ES-I3 (cell line): ENCODE results near the gene PGPEP1.
"Not testable (repeated sequence)": the region's sequence is repeated elsewhere in the genome, so short reads cannot be mapped to it uniquely, and the experiment has no call there.

Experiments
- H3K36me3 ChIP-seq: 2 replicates; pipeline ENCODE4 v1.6.1; 2013; ENCODE audit warnings: mild to moderate bottlenecking, low read length, control low read depth, moderate library complexity; ENCODE audit not compliant: insufficient read depth
- H3K4me1 ChIP-seq: 2 replicates; pipeline ENCODE4 v1.6.1; 2013; ENCODE audit warnings: mild to moderate bottlenecking, control low read depth, low read length; ENCODE audit not compliant: insufficient read depth
- H3K9ac ChIP-seq: 2 replicates; pipeline ENCODE4 v1.6.1; 2013; ENCODE audit warnings: low read depth, mild to moderate bottlenecking, low read length, moderate library complexity
- H3K9me3 ChIP-seq: 2 replicates; pipeline ENCODE4 v1.6.1; 2013; ENCODE audit warnings: mild to moderate bottlenecking, low read length, moderate library complexity; ENCODE audit not compliant: control insufficient read depth, insufficient read depth

Gene PGPEP1

DNA sequence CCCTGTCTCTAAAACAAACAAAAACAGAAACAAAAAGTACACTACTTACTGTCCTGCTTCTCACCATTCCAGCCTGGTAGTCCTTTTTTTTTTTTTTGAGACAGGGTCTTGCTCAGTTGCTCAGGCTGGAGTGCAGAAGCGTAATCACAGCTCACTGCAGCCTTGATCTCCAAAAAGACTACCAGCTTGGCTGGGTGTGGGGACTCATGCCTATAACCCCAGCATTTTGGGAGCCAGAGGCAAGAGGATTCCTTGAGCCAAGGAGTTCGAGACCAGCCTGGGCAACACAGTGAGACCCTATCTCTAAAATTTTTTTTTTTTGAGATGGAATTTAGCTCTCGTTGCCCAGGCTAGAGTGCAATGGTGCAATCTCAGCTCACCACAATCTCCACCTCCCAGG, 40.4 kb downstream of the PGPEP1 start:
- no peak overlapping the region for H3K9ac ChIP-seq
- no peaks in the 10 kb centered on the region for H3K36me3 ChIP-seq
- H3K9me3 ChIP-seq: no peaks in the 10 kb centered on the region
- H3K4me1 ChIP-seq: peaks cover 11% of the 10 kb centered on the region

- H3K9ac ChIP-seq, H3K36me3 ChIP-seq, H3K9me3 ChIP-seq: not testable (repeated sequence)
- H3K4me1 ChIP-seq: peaks cover 11% of the 10 kb centered on the region
Observed at GRCh38 chr19:18383622-18384021, 43.2 kb downstream of the PGPEP1 start.

DNA sequence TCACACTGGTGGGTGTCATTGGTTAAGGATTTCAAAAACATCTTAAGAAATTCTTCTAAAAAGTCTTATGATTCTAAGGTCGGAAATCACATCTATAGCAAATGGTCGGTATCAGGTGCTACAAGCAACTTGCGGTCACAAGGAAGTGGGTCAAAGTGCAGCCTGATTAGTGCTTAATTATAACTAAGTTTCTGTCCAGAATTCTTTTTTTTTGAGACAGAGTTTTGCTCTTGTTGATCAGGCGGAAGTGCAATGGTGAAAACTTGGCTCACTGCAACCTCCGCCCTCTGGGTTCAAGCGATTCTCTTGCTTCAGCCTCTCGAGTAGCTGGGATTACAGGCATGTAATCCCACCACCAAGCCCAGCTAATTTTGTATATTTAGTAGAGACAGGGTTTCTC, 44.4 kb downstream of the PGPEP1 start:
- Histone ChIP-seq H3K4me1 (peaks cover 11% of the 10 kb centered on the region), H3K9ac (no peak overlapping the region), H3K9me3 (no peaks in the 10 kb centered on the region), H3K36me3 (peaks cover 17% of the 10 kb centered on the region)

DNA sequence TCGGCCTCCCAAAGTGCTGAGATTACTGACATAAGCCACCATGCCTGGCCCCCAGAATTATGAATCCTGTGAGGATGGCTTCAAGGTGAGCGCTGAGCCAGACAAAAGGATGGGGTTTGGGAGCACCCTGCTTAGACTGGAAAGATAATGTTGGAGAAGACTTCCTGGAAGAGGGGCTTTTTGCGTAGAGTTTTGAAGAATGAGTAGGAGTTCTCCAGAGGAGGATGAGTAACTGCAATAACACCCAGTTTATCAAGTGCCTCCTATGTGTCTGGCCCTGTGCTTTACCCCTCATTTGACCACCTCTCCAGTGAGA, 44.9 kb downstream of the PGPEP1 start:
- H3K9me3 ChIP-seq: no peaks in the 10 kb centered on the region
- peaks cover 8% of the 10 kb centered on the region for H3K4me1 ChIP-seq
- no peak overlapping the region; the same call in 1 of the 2 replicates for H3K9ac ChIP-seq
- peaks cover 17% of the 10 kb centered on the region for H3K36me3 ChIP-seq

DNA sequence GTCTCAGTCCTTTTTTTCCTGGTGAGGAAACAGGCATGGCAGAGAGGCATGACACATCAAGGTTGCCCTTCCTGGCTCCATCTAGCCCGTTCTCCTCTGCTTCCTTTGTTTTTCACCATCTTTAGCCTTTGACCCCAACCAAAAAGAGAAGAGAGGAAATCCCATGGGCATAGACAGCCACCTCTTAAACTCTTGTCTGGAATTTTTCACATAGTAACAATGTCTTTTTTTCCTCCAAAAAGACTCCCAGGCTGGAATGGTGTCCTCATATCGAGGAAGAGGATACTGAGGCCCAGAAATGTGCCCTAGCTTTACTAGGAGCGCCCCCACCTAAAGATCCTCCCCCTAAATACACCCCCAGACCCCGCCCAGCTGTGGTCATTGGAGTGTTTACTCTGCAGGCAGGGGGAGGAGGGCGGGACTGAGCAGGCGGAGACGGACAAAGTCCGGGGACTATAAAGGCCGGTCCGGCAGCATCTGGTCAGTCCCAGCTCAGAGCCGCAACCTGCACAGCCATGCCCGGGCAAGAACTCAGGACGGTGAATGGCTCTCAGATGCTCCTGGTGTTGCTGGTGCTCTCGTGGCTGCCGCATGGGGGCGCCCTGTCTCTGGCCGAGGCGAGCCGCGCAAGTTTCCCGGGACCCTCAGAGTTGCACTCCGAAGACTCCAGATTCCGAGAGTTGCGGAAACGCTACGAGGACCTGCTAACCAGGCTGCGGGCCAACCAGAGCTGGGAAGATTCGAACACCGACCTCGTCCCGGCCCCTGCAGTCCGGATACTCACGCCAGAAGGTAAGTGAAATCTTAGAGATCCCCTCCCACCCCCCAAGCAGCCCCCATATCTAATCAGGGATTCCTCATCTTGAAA, 45.5 kb downstream of the PGPEP1 start, which contains the start of gene GDF15:
TSS of gene GDF15 (plus strand) at position 484 of the 868 bp plus-strand sequence. CDS start at position 516, 32 bp downstream.
- H3K9ac ChIP-seq: peak within 1 kb of the TSS; percentile 80

DNA sequence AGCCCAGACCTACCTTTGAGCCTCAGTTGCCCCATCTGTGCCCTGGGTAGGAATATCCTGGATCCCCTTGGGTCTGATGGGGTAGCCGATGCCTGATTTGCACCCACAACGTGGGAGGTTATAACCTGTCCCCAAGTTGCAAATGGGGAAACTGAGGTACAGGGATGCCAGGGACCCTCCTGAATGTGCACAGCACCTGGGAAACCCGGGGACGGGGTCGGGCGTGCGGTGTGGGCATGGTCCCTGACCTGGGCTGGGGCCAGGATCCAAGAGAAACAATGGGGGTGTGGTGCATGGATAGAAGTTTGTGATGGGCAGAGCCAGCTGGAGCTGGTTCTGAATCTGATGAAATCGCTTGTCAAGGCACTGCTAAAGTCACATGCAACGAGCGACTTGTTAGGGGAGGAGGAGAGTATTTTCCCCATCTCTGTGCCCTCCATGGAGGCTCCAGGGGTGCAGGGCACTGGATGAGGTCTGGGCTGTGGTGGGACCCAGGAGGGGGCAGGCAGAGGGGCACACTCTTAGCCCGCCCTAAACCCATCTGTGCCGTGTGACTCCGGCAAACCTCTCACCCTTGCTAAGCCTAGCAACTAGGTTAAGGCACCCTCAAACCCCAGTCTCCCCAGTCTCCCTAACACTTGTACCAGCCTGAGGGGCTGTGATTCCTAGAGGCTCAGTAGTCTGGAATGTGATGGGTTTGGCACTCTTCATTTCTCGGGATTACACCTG, 46.3 kb downstream of the PGPEP1 start:
- peaks cover 17% of the 10 kb centered on the region for H3K36me3 ChIP-seq
- peak overlapping the region; percentile 80 for H3K9ac ChIP-seq
- peaks cover 7% of the 10 kb centered on the region for H3K4me1 ChIP-seq
- H3K9me3 ChIP-seq: no peaks in the 10 kb centered on the region

More for the DNA sequence above, 45.5 kb downstream of the PGPEP1 start, which contains the start of gene GDF15:
- Histone ChIP-seq H3K4me1 (peaks cover 7% of the 10 kb centered on the region), H3K36me3 (peaks cover 17% of the 10 kb centered on the region), H3K9me3 (no peaks in the 10 kb centered on the region)

GRCh38 chr19:18388100-18388959, 47.9 kb downstream of the PGPEP1 start:
- H3K36me3 ChIP-seq: peaks cover 17% of the 10 kb centered on the region
- H3K4me1 ChIP-seq: peaks cover 3% of the 10 kb centered on the region
- peak overlapping the region; percentile 80 for H3K9ac ChIP-seq
- H3K9me3 ChIP-seq: no peaks in the 10 kb centered on the region

DNA sequence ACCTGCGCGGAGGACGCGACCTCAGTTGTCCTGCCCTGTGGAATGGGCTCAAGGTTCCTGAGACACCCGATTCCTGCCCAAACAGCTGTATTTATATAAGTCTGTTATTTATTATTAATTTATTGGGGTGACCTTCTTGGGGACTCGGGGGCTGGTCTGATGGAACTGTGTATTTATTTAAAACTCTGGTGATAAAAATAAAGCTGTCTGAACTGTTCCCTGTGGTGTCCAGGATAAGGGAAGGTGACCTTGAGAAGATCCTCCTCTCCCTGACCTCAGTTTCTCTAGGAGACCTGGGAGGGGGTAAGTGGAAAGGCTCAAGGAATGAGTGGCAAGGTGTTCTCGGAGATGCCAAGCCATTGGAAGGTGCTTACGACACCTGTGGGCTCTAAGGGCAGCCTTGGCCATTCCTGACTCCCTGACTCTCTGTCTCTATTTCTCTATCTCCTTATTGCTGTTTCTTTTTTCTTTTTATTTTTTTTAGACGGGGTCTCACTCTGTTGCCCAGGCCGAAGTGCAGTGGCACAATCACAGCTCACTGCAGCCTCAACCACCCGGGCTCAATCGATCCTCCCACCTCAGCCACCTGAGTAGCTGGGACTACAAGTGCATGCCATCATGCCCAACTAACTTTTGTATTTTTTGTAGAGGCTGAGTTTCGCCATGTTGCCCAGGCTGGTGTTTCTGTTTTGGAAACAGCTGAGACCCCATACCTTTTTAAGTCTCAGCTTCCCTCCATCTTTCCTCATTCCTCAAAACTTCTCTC, 48.7 kb downstream of the PGPEP1 start:
- Histone ChIP-seq H3K9me3 (no peaks in the 10 kb centered on the region), H3K4me1 (peaks cover 3% of the 10 kb centered on the region), H3K36me3 (peaks cover 17% of the 10 kb centered on the region), H3K9ac (peak overlapping the region; percentile 80; the same call in 1 of the 2 replicates)

DNA sequence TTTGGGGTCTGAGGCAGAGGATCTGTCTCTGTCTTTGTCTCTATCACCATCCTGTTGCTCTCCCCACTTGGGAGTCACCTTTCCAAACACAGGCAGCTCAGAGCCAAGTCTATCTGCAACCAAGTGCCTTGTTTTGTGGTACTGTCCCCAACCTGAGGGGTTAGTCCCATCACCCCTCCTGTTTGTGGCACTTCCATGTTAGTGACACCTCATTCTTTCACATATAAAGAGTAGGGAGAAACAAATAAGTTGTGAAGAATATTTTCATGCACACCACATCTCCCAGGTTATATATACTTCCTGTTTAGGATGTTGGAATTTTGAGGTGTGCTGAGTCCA, 49.3 kb downstream of the PGPEP1 start:
- Histone ChIP-seq H3K36me3 (peaks cover 17% of the 10 kb centered on the region), H3K4me1 (peaks cover under 1% of the 10 kb centered on the region; the same call in 1 of the 2 replicates), H3K9ac (no peak overlapping the region), H3K9me3 (no peaks in the 10 kb centered on the region)

DNA sequence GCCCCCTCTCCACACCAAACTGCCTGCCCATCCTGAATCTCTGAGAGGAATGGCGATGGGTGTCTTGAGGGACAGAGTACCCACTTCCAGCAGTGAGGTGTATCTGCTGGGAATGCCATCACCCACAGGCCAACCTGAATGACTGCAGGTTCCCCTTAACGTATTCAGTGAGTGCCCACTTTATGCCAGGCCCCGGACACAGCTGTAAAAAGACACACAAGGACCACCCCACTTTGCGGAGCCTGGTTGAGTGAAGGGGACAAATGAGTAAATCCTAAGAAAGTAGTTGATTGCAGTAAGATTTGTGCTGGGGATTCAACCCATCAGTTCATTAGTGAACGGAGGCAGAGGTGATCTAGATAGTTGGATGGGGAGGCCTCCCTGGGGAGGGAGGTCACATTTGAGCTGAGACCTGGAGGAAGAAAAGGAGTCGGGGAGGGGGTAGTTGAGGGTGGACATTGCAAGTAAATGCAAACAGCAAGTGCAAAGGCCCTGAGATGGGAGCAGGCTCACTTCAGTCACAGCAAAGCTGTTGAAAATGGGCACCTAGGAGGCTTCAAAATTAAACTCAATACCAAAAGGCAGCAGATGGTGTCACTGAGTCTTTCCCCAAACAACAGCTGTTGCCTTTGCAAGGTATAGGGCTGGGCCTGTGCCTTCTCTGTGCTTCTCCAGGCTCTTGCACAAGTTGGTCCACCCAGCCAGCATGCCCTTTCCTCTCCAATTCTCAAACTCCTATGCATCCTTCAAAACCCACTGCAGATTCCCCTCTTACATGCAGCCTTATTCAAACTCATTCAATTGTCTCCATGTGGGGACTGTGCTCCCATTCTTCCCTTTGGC, 49.9 kb downstream of the PGPEP1 start:
- H3K36me3 ChIP-seq: peaks cover 17% of the 10 kb centered on the region
- no peaks in the 10 kb centered on the region; the same call in 1 of the 2 replicates for H3K4me1 ChIP-seq
- H3K9me3 ChIP-seq: no peaks in the 10 kb centered on the region
- H3K9ac ChIP-seq: no peak overlapping the region

- no peaks in the 10 kb centered on the region for H3K9me3 ChIP-seq
- H3K9ac ChIP-seq: no peak overlapping the region
- H3K4me1 ChIP-seq: no peaks in the 10 kb centered on the region
- peaks cover 17% of the 10 kb centered on the region for H3K36me3 ChIP-seq
Observed at GRCh38 chr19:18391509-18392075, 51.2 kb downstream of the PGPEP1 start.

- Histone ChIP-seq H3K4me1 (no peaks in the 10 kb centered on the region), H3K9ac (no peak overlapping the region), H3K36me3 (peaks cover 9% of the 10 kb centered on the region), H3K9me3 (no peaks in the 10 kb centered on the region)
Observed at GRCh38 chr19:18392417-18392816, 52.0 kb downstream of the PGPEP1 start.

GRCh38 chr19:18392926-18393325, 52.5 kb downstream of the PGPEP1 start:
- Histone ChIP-seq H3K4me1 (no peaks in the 10 kb centered on the region), H3K36me3 (peaks cover 9% of the 10 kb centered on the region), H3K9ac (no peak overlapping the region), H3K9me3 (no peaks in the 10 kb centered on the region)
